ENCODE data around the gene RUNX3.

Gene RUNX3

GRCh38 chr1:24904731-24905354, 25.2 kb downstream of the RUNX3 start:
- no peaks in the 10 kb centered on the region for H3K79me2 ChIP-seq (ENCODE audit: control insufficient read depth, low read length)
- no peaks in the 10 kb centered on the region for H3K9me2 ChIP-seq (replicated peaks; ENCODE audit: control insufficient read depth, low read length)
- H3K4me1 ChIP-seq (ENCODE audit: control insufficient read depth, low read length), result no peaks in the 10 kb centered on the region
- H3K36me3 ChIP-seq (ENCODE audit: control insufficient read depth, low read length), result peaks cover 18% of the 10 kb centered on the region
- TF ChIP-seq, protein P1, sequence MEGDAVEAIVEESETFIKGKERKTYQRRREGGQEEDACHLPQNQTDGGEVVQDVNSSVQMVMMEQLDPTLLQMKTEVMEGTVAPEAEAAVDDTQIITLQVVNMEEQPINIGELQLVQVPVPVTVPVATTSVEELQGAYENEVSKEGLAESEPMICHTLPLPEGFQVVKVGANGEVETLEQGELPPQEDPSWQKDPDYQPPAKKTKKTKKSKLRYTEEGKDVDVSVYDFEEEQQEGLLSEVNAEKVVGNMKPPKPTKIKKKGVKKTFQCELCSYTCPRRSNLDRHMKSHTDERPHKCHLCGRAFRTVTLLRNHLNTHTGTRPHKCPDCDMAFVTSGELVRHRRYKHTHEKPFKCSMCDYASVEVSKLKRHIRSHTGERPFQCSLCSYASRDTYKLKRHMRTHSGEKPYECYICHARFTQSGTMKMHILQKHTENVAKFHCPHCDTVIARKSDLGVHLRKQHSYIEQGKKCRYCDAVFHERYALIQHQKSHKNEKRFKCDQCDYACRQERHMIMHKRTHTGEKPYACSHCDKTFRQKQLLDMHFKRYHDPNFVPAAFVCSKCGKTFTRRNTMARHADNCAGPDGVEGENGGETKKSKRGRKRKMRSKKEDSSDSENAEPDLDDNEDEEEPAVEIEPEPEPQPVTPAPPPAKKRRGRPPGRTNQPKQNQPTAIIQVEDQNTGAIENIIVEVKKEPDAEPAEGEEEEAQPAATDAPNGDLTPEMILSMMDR (IDR thresholded peaks at IDR 0.05; ENCODE audit: low read depth, low read length, poor library complexity, severe bottlenecking), result no peak
- no peak for TF ChIP-seq EZH2phosphoT487 (IDR thresholded peaks at IDR 0.05; ENCODE audit: borderline replicate concordance, low read length)
- H3K27ac ChIP-seq (ENCODE audit: low read depth, low read length), result no peak overlapping the region
- H3K27me3 ChIP-seq (ENCODE audit: control insufficient read depth, low read length), result no peaks in the 10 kb centered on the region
- no peaks in the 10 kb centered on the region for H3K9me3 ChIP-seq (ENCODE audit: control insufficient read depth, insufficient read depth, low read length)
- H4K20me1 ChIP-seq (ENCODE audit: control insufficient read depth, insufficient read depth, low read depth, low read length), result no peaks in the 10 kb centered on the region; the same call in 1 of the 2 replicates
- H3K4me2 ChIP-seq (ENCODE audit: low read length), result no peak overlapping the region
- no peaks in the 10 kb centered on the region for H3F3A ChIP-seq (ENCODE audit: control insufficient read depth, insufficient read depth)
- H3K4me3 ChIP-seq (ENCODE audit: low read length), result no peak overlapping the region

- TF ChIP-seq, protein P1 (IDR thresholded peaks at IDR 0.05; ENCODE audit: low read depth, low read length, poor library complexity, severe bottlenecking), result no peak
- no peak for TF ChIP-seq EZH2phosphoT487 (IDR thresholded peaks at IDR 0.05; ENCODE audit: borderline replicate concordance, low read length)
- Histone ChIP-seq H3K27me3 (ENCODE audit: control insufficient read depth, low read length) (no peaks in the 10 kb centered on the region), H4K20me1 (ENCODE audit: control insufficient read depth, insufficient read depth, low read depth, low read length) (no peaks in the 10 kb centered on the region; the same call in 1 of the 2 replicates)
Observed at GRCh38 chr1:24903955-24904730, 25.9 kb downstream of the RUNX3 start.

GRCh38 chr1:24903560-24903954, 26.5 kb downstream of the RUNX3 start:
- H3K36me3 ChIP-seq (ENCODE audit: control insufficient read depth, low read length), result peaks cover 18% of the 10 kb centered on the region
- H3F3A ChIP-seq (ENCODE audit: control insufficient read depth, insufficient read depth), result no peaks in the 10 kb centered on the region
- no peak overlapping the region for H3K4me3 ChIP-seq (ENCODE audit: low read length)
- no peaks in the 10 kb centered on the region for H3K9me3 ChIP-seq (ENCODE audit: control insufficient read depth, insufficient read depth, low read length)
- H3K27me3 ChIP-seq (ENCODE audit: control insufficient read depth, low read length), result no peaks in the 10 kb centered on the region
- no peak overlapping the region for H3K4me2 ChIP-seq (ENCODE audit: low read length)
- no peaks in the 10 kb centered on the region for H3K9me2 ChIP-seq (replicated peaks; ENCODE audit: control insufficient read depth, low read length)
- no peaks in the 10 kb centered on the region for H3K79me2 ChIP-seq (ENCODE audit: control insufficient read depth, low read length)
- H4K20me1 ChIP-seq (ENCODE audit: control insufficient read depth, insufficient read depth, low read depth, low read length), result no peaks in the 10 kb centered on the region; the same call in 1 of the 2 replicates
- no peaks in the 10 kb centered on the region for H3K4me1 ChIP-seq (ENCODE audit: control insufficient read depth, low read length)
- no peak for TF ChIP-seq EZH2phosphoT487 (IDR thresholded peaks at IDR 0.05; ENCODE audit: borderline replicate concordance, low read length)
- TF ChIP-seq, protein P1 (IDR thresholded peaks at IDR 0.05; ENCODE audit: low read depth, low read length, poor library complexity, severe bottlenecking), result no peak
- no peak overlapping the region for H3K27ac ChIP-seq (ENCODE audit: low read depth, low read length)

More at GRCh38 chr1:24903955-24904730, 25.9 kb downstream of the RUNX3 start:
- H3K27ac ChIP-seq (ENCODE audit: low read depth, low read length), result no peak overlapping the region
- H3K4me2 ChIP-seq (ENCODE audit: low read length), result no peak overlapping the region
- H3K4me3 ChIP-seq (ENCODE audit: low read length), result no peak overlapping the region
- H3K9me2 ChIP-seq (replicated peaks; ENCODE audit: control insufficient read depth, low read length), result no peaks in the 10 kb centered on the region
- no peaks in the 10 kb centered on the region for H3K4me1 ChIP-seq (ENCODE audit: control insufficient read depth, low read length)
- H3F3A ChIP-seq (ENCODE audit: control insufficient read depth, insufficient read depth), result no peaks in the 10 kb centered on the region
- no peaks in the 10 kb centered on the region for H3K79me2 ChIP-seq (ENCODE audit: control insufficient read depth, low read length)
- H3K9me3 ChIP-seq (ENCODE audit: control insufficient read depth, insufficient read depth, low read length), result no peaks in the 10 kb centered on the region
- H3K36me3 ChIP-seq (ENCODE audit: control insufficient read depth, low read length), result peaks cover 18% of the 10 kb centered on the region
